ENCODE data around the gene FMNL2.

The FMNL2 gene

DNA sequence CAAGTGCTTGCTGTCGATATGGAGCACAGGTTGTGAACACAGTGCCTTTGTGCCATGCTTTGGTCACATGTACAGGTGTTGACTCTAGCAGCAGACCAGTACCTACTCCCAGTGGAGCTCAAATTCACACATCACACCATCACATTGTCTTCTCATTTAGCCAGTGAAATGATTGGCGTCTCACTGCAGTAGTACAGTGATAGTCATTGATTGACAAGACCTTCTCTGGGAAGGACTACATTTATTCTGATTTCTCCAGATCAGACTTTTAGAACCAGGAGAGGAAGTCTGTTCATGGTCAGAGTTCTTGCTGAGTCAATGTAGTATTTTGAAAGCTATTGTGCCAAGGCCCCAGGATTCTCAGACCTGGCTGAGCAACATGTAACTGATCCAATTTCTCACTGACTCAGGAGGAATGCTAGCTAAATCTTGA lies 75.2 kb downstream of the FMNL2 start:
- H3K9me3 Mint-ChIP-seq = no peaks in the 10 kb centered on the region
- peaks cover 4% of the 10 kb centered on the region for H3K27me3 Mint-ChIP-seq
- H3K4me3 Mint-ChIP-seq = no peak overlapping the region
- peaks cover 19% of the 10 kb centered on the region for H3K4me1 Mint-ChIP-seq
- H3K36me3 Mint-ChIP-seq = no peaks in the 10 kb centered on the region
- CTCF ChIA-PET = interaction anchor here (0.6 to 1.3 kb wide), 2 partner anchors 124 to 224 kb away, joined by 3 read pairs; no protein-coding TSS in a partner anchor
- no peak for DNase-seq
- no peak overlapping the region for H3K27ac Mint-ChIP-seq

- H3K4me1 Mint-ChIP-seq = peaks cover 17% of the 10 kb centered on the region
These were observed 76.2 kb downstream of the FMNL2 start for GRCh38 chr2:152411154-152411553.

GRCh38 chr2:152413228-152414030 lies 78.5 kb downstream of the FMNL2 start:
- DNase-seq = no peak
- CTCF ChIA-PET = no interaction called here
- H3K27ac Mint-ChIP-seq = no peak overlapping the region
- no peaks in the 10 kb centered on the region for H3K36me3 Mint-ChIP-seq
- no peak overlapping the region for H3K4me3 Mint-ChIP-seq
- no peaks in the 10 kb centered on the region for H3K9me3 Mint-ChIP-seq
- no peaks in the 10 kb centered on the region for H3K4me1 Mint-ChIP-seq
- H3K27me3 Mint-ChIP-seq = no peaks in the 10 kb centered on the region

More at GRCh38 chr2:152411154-152411553, 76.2 kb downstream of the FMNL2 start:
- H3K36me3 Mint-ChIP-seq = no peaks in the 10 kb centered on the region
- no peak overlapping the region for H3K4me3 Mint-ChIP-seq
- CTCF ChIA-PET = no interaction called here
- no peak for DNase-seq
- H3K27me3 Mint-ChIP-seq = peaks cover 4% of the 10 kb centered on the region
- H3K9me3 Mint-ChIP-seq = no peaks in the 10 kb centered on the region
- H3K27ac Mint-ChIP-seq = no peak overlapping the region

GRCh38 chr2:152415231-152415642 lies 80.3 kb downstream of the FMNL2 start:
- DNase-seq = no peak
- peaks cover 4% of the 10 kb centered on the region for H3K27me3 Mint-ChIP-seq
- H3K9me3 Mint-ChIP-seq = no peaks in the 10 kb centered on the region
- no peak overlapping the region for H3K4me3 Mint-ChIP-seq
- no peaks in the 10 kb centered on the region for H3K36me3 Mint-ChIP-seq
- H3K4me1 Mint-ChIP-seq = no peaks in the 10 kb centered on the region
- CTCF ChIA-PET = interaction anchor here (1.2 to 1.9 kb wide), 2 partner anchors 10 to 220 kb away, joined by 4 to 5 read pairs; no protein-coding TSS in a partner anchor
- H3K27ac Mint-ChIP-seq = peak overlapping the region; percentile 47

DNA sequence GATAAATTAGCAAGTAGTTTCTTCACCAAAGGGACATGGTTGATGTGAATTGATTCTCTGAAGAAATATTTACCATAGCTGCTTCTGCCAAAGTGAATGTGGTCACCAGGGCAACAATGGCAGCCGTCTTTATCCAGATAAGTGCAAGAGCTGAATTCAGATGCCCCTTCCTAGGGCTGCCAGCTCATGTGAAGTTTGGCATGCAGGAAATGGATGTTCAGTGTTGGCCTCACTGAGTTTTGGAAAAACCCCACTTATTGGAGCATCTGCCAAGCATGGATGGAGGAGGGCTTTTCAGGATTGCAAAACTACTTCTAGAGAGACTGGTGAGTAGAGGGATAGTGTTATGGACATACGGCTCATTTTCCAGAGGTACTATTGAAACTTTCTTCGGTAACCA lies 80.8 kb downstream of the FMNL2 start:
- no peaks in the 10 kb centered on the region for H3K4me1 Mint-ChIP-seq
- no peak for DNase-seq
- H3K27me3 Mint-ChIP-seq = peaks cover 4% of the 10 kb centered on the region
- H3K27ac Mint-ChIP-seq = no peak overlapping the region
- H3K9me3 Mint-ChIP-seq = no peaks in the 10 kb centered on the region
- H3K36me3 Mint-ChIP-seq = no peaks in the 10 kb centered on the region
- no peak overlapping the region for H3K4me3 Mint-ChIP-seq
- CTCF ChIA-PET = interaction anchor here (1.2 to 1.9 kb wide), 2 partner anchors 10 to 219 kb away, joined by 4 to 5 read pairs; no protein-coding TSS in a partner anchor

DNA sequence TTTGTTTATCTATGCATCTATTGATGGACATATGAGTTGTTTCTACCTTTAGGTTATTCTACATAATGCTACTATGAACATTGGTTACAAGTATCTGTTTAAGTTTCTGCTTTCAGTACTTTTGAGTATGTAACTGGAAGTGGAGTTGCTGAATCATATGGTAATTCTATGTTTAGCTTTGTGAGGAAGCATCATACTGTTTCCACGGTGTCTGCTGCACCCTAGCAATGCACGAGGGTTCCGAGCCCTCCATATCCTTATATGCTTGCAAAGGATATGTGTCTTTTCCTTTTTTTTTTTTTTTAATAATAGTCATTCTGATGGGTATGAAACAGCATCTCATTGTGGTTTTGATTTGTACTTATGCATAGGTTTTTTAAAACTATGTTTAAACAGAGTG lies 83.7 kb downstream of the FMNL2 start:
- H3K27me3 Mint-ChIP-seq = peaks cover 4% of the 10 kb centered on the region
- no peak overlapping the region for H3K27ac Mint-ChIP-seq
- H3K4me1 Mint-ChIP-seq = peaks cover 3% of the 10 kb centered on the region
- H3K36me3 Mint-ChIP-seq = no peaks in the 10 kb centered on the region
- CTCF ChIA-PET = interaction anchor here (1.4 to 1.7 kb wide), 2 partner anchors 243 to 393 kb away, joined by 4 read pairs; partner anchors contain the start of gene STAM2
- H3K4me3 Mint-ChIP-seq = no peak overlapping the region
- H3K9me3 Mint-ChIP-seq = no peaks in the 10 kb centered on the region
- DNase-seq = no peak

GRCh38 chr2:152419944-152420343 lies 85.0 kb downstream of the FMNL2 start:
- Mint-ChIP-seq H3K4me3 (no peak overlapping the region), H3K9me3 (no peaks in the 10 kb centered on the region), H3K27me3 (peaks cover 4% of the 10 kb centered on the region), H3K36me3 (no peaks in the 10 kb centered on the region), H3K4me1 (peaks cover 3% of the 10 kb centered on the region), H3K27ac (no peak overlapping the region)
- CTCF ChIA-PET = no interaction called here
- DNase-seq = no peak

DNA sequence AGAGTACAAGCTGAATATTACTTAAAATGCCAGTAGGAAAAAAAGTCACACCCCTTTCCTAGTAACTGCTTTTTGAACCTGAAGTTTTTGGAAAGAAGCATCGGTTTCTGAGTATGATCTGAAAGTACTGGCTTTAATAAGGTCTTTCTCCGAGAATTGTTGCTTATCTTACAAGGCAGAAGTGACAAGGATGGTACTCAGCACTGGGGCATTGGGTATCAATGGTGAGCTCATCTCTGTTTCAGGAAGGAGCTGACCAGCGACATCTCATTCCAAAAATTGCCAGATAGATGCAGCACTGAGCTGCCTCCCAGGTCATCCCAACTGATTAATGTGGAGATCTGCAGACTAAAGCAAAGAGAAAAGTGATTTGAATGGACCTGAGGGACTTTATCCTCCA lies 85.4 kb downstream of the FMNL2 start:
- Mint-ChIP-seq H3K36me3 (no peaks in the 10 kb centered on the region), H3K4me3 (no peak overlapping the region), H3K4me1 (peaks cover 3% of the 10 kb centered on the region), H3K27ac (no peak overlapping the region), H3K9me3 (no peaks in the 10 kb centered on the region), H3K27me3 (peaks cover 4% of the 10 kb centered on the region)
- CTCF ChIA-PET = no interaction called here
- DNase-seq = no peak

DNA sequence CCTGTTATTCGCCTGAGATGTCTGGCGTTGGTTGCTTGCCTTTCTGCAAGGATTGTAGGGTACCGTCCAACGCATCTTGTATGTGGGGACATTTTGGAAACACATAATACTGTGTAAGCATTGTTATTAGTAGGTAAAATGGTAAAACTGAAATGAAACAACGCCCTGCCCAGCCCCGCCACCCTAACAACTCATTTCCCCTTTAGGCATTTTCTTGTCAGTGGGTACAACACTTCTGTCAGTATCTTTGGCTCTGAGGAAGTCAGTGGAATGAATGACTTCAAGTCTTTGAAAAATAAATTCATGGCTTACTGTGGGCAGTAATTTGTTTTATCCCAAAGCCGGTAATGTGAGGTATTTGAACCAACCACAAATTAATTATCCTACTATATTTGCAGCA lies 86.0 kb downstream of the FMNL2 start:
- Mint-ChIP-seq H3K36me3 (no peaks in the 10 kb centered on the region), H3K4me3 (no peak overlapping the region), H3K27ac (no peak overlapping the region), H3K27me3 (peaks cover 4% of the 10 kb centered on the region), H3K9me3 (no peaks in the 10 kb centered on the region), H3K4me1 (peaks cover 3% of the 10 kb centered on the region)
- DNase-seq = no peak
- CTCF ChIA-PET = no interaction called here

DNA sequence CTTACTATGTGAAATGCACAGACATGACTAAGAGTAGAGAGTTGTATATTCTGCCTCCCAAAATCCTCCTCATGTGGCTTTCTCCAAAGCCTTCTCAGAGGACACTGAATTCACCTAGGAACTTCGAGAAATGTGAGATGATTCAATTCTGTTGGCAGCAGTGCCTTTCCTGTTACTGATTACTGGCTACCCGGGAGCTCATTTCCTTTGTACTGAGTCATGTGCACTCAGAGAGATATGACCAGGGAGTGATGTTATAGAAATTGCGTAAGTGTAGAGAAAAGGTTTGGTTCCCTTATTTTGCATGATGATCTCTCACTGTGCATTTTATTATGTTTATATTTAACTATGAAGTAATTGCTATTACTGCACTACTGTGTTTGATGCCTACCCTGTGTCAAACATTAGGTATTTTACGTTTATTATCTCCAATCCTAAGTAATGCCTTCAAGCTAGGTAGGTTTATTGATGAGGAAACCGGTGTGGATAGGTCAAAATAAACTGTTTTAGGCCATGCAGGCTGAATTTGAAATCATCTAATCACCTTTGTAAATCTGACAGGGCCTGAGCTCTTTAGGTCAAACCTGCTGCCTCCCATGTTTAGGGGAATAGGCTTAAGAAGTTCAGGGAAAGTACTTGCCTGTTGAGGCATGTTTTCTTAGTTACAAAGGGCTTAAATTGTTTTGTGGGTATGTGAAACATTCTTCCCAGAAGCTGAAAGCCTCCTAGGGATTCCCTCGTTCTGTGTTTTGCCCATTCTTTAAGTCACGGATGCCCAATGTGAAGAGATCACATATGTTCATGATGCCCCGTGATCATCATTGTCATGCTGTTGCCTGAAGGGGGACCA lies 86.8 kb downstream of the FMNL2 start:
- H3K4me3 Mint-ChIP-seq = no peak overlapping the region
- CTCF ChIA-PET = interaction anchor here (1.1 kb wide), 1 partner anchor 214 kb away, joined by 3 read pairs; no protein-coding TSS in a partner anchor

GRCh38 chr2:152423684-152424083 lies 88.7 kb downstream of the FMNL2 start:
- Mint-ChIP-seq H3K4me3 (no peak overlapping the region), H3K27ac (no peak overlapping the region), H3K36me3 (no peaks in the 10 kb centered on the region), H3K27me3 (peaks cover 4% of the 10 kb centered on the region), H3K9me3 (no peaks in the 10 kb centered on the region), H3K4me1 (peaks cover 3% of the 10 kb centered on the region)
- CTCF ChIA-PET = no interaction called here
- no peak for DNase-seq

More for the DNA sequence above, 86.8 kb downstream of the FMNL2 start:
- Mint-ChIP-seq H3K27ac (no peak overlapping the region), H3K36me3 (no peaks in the 10 kb centered on the region), H3K27me3 (peaks cover 4% of the 10 kb centered on the region), H3K9me3 (no peaks in the 10 kb centered on the region), H3K4me1 (peaks cover 3% of the 10 kb centered on the region)
- DNase-seq = no peak

- H3K27ac Mint-ChIP-seq = no peak overlapping the region
- no peak for DNase-seq
- H3K4me1 Mint-ChIP-seq = peaks cover 3% of the 10 kb centered on the region
- H3K9me3 Mint-ChIP-seq = no peaks in the 10 kb centered on the region
- CTCF ChIA-PET = no interaction called here
- no peaks in the 10 kb centered on the region for H3K27me3 Mint-ChIP-seq
- no peak overlapping the region for H3K4me3 Mint-ChIP-seq
- no peaks in the 10 kb centered on the region for H3K36me3 Mint-ChIP-seq
These were observed 91.1 kb downstream of the FMNL2 start for GRCh38 chr2:152425765-152426727.

DNA sequence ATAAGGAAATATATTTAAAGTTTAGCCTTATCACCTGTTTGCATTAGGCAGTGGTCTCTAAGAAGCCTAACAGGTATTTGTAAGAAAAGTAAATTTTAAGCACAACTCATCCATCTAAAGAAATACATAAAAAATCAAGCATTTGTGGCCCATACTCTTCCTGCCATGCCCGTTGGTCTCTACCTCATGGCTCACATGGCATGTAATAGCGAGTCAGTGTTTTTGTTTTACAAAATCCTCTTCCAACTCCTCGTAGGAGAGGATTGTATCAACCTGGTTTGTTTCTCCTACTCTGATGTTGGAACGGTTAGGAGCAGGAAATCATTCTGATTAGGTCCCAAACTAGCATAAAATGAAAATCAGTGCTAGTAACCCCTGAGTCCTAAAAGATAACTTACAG lies 91.8 kb downstream of the FMNL2 start:
- CTCF ChIA-PET = no interaction called here
- H3K27ac Mint-ChIP-seq = no peak overlapping the region
- no peaks in the 10 kb centered on the region for H3K27me3 Mint-ChIP-seq
- H3K4me1 Mint-ChIP-seq = no peaks in the 10 kb centered on the region
- no peaks in the 10 kb centered on the region for H3K36me3 Mint-ChIP-seq
- no peaks in the 10 kb centered on the region for H3K9me3 Mint-ChIP-seq
- no peak for DNase-seq
- H3K4me3 Mint-ChIP-seq = no peak overlapping the region

- H3K9me3 Mint-ChIP-seq = no peaks in the 10 kb centered on the region
- H3K27me3 Mint-ChIP-seq = no peaks in the 10 kb centered on the region
- no peak overlapping the region for H3K27ac Mint-ChIP-seq
- no peak overlapping the region for H3K4me3 Mint-ChIP-seq
- no peak for DNase-seq
- no peaks in the 10 kb centered on the region for H3K4me1 Mint-ChIP-seq
- CTCF ChIA-PET = no interaction called here
- no peaks in the 10 kb centered on the region for H3K36me3 Mint-ChIP-seq
These were observed 92.9 kb downstream of the FMNL2 start for GRCh38 chr2:152427902-152428301.

Data from activated naive CD4-positive, alpha-beta T cell treated with anti-CD3 and anti-CD28 coated beads, Interleukin-2, amount 10 ng/mL, durations not matched to agents 7 days and 5 days (primary cell).